ENCODE data around the gene LHPP. TPM values are rescaled to one million over a fixed set of nuclear protein-coding genes. Genes with fewer than 3 reads are reported as not detected.

Gene LHPP
- total and polyA plus RNA-seq, 9 donors = 4.3 to 19.9 (median 12.6) TPM

GRCh38 chr10:124560377-124561105, 98.9 kb downstream of the LHPP start:
- intact Hi-C loops (cut with DNase I) = no loop called here
- H3K27me3 ChIP-seq = no peaks in the 10 kb centered on the region
- no peaks in the 10 kb centered on the region for H3K9me3 ChIP-seq
- peak in 4 of 5 donors; percentile 77 to 85 (median 82) for DNase-seq
- H3K27ac ChIP-seq = peak overlapping the region; percentile 34 to 58
- H3K36me3 ChIP-seq = no peaks in the 10 kb centered on the region
- peak; percentile 91 for TF ChIP-seq EP300 (IDR thresholded peaks at IDR 0.05)
- TF ChIP-seq POLR2A (IDR thresholded peaks at IDR 0.05) = no peak
- peak in 1 of 3 donors; percentile 25 for TF ChIP-seq CTCF (IDR thresholded peaks at IDR 0.05)
- peaks cover 26% of the 10 kb centered on the region for H3K4me1 ChIP-seq (ENCODE audit: insufficient read depth)
- no peak overlapping the region for H3K4me3 ChIP-seq
- 17 to 20% (median 18%) methylated on average over 18 of the region's 18 CpGs for WGBS, 3 donors

GRCh38 chr10:124561206-124561605, 99.6 kb downstream of the LHPP start:
- Histone ChIP-seq H3K4me1 (ENCODE audit: insufficient read depth) (peaks cover 26% of the 10 kb centered on the region), H3K4me3 (no peak overlapping the region), H3K27ac (no peak overlapping the region), H3K9me3 (no peaks in the 10 kb centered on the region), H3K36me3 (no peaks in the 10 kb centered on the region), H3K27me3 (no peaks in the 10 kb centered on the region)
- intact Hi-C loops (cut with DNase I) = no loop called here
- 81 to 94% (median 82%) methylated on average over 5 of the region's 5 CpGs for WGBS, 3 donors
- DNase-seq = peak in 1 of 5 donors; percentile 38
- no peak for TF ChIP-seq POLR2A (IDR thresholded peaks at IDR 0.05)
- no peak for TF ChIP-seq EP300 (IDR thresholded peaks at IDR 0.05)
- TF ChIP-seq CTCF (IDR thresholded peaks at IDR 0.05) = no peak

- no peaks in the 10 kb centered on the region for H3K27me3 ChIP-seq
- H3K4me3 ChIP-seq = no peak overlapping the region
- no peaks in the 10 kb centered on the region for H3K9me3 ChIP-seq
- peak in 1 of 5 donors; percentile 3 for DNase-seq
- intact Hi-C loops (cut with DNase I) = no loop called here
- H3K4me1 ChIP-seq (ENCODE audit: insufficient read depth) = peaks cover 25% of the 10 kb centered on the region
- TF ChIP-seq POLR2A (IDR thresholded peaks at IDR 0.05) = no peak
- no peak for TF ChIP-seq CTCF (IDR thresholded peaks at IDR 0.05)
- no peak for TF ChIP-seq EP300 (IDR thresholded peaks at IDR 0.05)
- H3K27ac ChIP-seq = no peak overlapping the region
- H3K36me3 ChIP-seq = no peaks in the 10 kb centered on the region
- WGBS, 3 donors = 90 to 91% (median 90%) methylated on average over 7 of the region's 7 CpGs
These were observed 100.9 kb downstream of the LHPP start for GRCh38 chr10:124562425-124563060.

- intact Hi-C loops (cut with DNase I) = no loop called here
- TF ChIP-seq POLR2A (IDR thresholded peaks at IDR 0.05) (no peak), CTCF (IDR thresholded peaks at IDR 0.05) (no peak), EP300 (IDR thresholded peaks at IDR 0.05) (no peak)
- H3K9me3 ChIP-seq = no peaks in the 10 kb centered on the region
- 90 to 94% (median 93%) methylated on average over 7 of the region's 7 CpGs for WGBS, 3 donors
- H3K36me3 ChIP-seq = no peaks in the 10 kb centered on the region
- H3K4me1 ChIP-seq (ENCODE audit: insufficient read depth) = peaks cover 16% of the 10 kb centered on the region
- no peaks in the 10 kb centered on the region for H3K27me3 ChIP-seq
- H3K4me3 ChIP-seq = no peak overlapping the region
- DNase-seq = peak in 1 of 5 donors; percentile 26
- H3K27ac ChIP-seq = no peak overlapping the region
These were observed 101.9 kb downstream of the LHPP start for GRCh38 chr10:124563320-124564040.
